T-helper 2 cell treated with Interferon-gamma antibody and Interleukin-4, amounts not matched to agents 100 ng/mL and 5 ng/mL, for 36 hours (primary cell): ENCODE data around the gene ST6GAL1. TPM values are rescaled to one million over a fixed set of nuclear protein-coding genes. Genes with fewer than 3 reads are reported as not detected.
"Not testable (repeated sequence)": the region's sequence is repeated elsewhere in the genome, so short reads cannot be mapped to it uniquely, and the experiment has no call there.

Experiments
- intact Hi-C: fragments of 100-400 bp; cut with micrococcal nuclease; formaldehyde crosslinking; loops from one replicate; pipeline ENCODE4 v1.15.1; 2023
- total RNA-seq: library from RNA; stranded (reverse); gene quantifications from 2 replicates; pipeline ENCODE4 v1.2.3, GENCODE V29; 2022

ST6GAL1 gene, protein sequence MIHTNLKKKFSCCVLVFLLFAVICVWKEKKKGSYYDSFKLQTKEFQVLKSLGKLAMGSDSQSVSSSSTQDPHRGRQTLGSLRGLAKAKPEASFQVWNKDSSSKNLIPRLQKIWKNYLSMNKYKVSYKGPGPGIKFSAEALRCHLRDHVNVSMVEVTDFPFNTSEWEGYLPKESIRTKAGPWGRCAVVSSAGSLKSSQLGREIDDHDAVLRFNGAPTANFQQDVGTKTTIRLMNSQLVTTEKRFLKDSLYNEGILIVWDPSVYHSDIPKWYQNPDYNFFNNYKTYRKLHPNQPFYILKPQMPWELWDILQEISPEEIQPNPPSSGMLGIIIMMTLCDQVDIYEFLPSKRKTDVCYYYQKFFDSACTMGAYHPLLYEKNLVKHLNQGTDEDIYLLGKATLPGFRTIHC
- total RNA-seq = 113 and 117 TPM in 2 replicates

DNA sequence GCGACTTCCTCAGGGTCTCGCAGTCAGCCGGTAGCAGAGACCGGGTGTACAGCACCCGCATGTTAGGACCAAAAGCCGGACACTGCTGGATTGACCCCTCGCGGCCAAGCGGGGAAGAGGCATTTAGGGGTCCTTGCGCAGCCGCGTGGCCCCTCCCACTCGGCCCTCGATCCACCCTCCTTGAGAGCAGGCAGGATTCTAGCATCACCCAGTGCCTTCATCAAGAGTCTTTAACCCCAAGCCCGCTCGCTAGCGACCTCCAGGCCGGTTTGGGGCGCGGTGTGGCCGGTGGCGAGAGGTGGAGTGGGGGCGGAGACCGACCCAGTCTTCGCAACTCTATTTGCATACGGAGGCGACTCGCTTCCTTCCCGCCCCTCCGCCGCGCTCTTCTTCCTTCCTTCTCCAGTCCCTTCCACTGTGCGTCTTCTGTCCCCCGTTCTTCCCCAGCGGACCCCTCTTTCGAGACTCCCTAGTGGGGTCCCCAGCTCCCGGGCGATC, at the start of gene ST6GAL1:
Gene ST6GAL1, plus strand, starts transcription at position 384 of the 498 bp plus-strand sequence. CDS start 112,178 bp downstream, outside the sequence.
- intact Hi-C loops = loop anchor here (1.0 to 5.0 kb wide), 8 partner anchors 23 to 209 kb away; partner anchors contain the start of gene RPL39L

DNA sequence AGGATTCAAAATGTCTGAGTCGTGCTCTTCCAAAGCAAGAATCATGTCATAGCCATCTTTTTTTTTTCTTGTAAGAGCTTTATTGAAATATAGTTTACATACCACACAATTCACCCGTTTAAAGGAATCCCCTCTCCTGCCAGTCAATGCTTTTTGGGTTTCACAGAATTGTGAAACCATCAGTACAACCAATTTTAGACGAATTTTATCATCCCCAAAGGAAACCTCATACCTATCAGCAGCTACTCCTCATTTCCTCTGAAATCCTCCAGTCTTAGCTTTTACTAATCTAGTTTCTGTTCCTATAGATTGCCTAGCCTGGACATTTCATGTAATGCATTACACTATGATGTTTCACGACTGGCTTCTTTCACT, 48.2 kb upstream of the ST6GAL1 start:
- intact Hi-C loops = loop anchor here (2.0 to 5.0 kb wide), 7 partner anchors 27 to 159 kb away; no protein-coding TSS in a partner anchor

DNA sequence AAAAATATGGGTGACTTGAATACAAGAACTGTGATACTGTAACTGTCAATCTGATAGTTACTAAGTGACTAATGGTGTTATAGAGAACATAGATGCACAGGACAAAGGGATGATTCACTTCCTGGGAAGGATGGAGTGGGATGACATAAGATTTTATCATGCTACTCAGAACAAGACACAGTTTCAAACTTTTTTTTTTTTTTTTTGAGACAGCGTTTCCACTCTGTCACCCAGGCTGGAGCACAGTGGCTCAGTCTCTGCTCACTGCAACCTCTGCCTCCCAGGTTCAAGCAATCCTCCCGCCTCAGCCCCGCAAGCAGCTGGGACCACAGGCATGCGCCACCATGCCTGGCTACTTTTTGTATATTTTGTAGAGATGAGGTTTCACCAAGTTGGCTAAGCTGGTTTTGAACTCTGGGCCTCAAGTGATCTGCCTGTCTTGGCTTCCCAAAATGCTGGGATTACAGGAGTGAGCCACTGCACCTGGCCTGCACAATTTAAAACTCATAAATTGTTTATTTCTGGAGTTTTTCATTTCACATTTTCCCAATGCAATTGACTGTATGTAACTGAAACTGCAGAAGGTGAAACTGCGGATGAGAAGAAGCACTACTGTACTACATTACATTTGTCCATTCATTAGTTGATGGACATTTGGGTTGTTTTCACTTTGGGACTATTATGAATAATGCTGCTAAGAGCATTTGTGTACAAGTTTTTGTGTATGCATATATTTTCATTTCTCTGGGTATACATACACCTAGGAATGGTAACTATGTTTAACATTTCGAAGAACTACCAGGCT, 47.2 kb upstream of the ST6GAL1 start:
- intact Hi-C loops = loop anchor here (1.0 to 5.0 kb wide), 8 partner anchors 26 to 158 kb away; no protein-coding TSS in a partner anchor

DNA sequence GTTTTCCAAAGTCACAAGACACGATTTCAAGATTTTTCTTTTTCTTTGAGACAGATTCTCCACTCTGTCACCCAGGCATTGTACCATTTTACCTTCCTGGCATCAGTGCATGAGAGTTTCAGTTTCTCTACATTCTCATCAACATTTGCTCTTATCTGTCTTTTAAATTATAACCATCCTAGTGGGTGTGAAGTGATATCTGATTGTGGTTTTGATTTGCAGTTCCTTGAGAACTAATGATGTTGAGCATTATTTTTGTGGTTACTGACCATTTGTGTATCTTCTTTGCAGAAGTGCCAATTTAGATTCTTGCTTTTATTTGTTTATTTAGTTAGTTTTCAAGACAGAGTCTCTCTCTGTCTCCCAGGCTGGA, 46.7 kb upstream of the ST6GAL1 start:
- intact Hi-C loops = loop anchor here (1.0 to 5.0 kb wide), 8 partner anchors 25 to 157 kb away; no protein-coding TSS in a partner anchor

DNA sequence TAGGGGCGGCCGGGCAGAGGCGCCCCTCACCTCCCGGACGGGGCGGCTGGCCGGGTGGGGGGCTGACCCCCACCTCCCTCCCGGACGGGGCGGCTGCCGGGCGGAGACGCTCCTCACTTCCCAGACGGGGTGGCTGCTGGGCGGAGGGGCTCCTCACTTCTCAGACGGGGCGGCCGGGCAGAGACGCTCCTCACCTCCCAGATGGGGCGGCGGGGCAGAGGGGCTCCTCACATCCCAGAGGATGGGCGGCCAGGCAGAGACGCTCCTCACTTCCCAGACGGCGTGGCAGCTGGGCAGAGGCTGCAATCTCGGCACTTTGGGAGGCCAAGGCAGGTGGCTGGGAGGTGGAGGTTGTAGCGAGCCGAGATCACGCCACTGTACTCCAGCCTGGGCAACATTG, 45.5 kb upstream of the ST6GAL1 start:
- intact Hi-C loops = loop anchor here (5.0 kb wide), 3 partner anchors 67 to 142 kb away; no protein-coding TSS in a partner anchor

DNA sequence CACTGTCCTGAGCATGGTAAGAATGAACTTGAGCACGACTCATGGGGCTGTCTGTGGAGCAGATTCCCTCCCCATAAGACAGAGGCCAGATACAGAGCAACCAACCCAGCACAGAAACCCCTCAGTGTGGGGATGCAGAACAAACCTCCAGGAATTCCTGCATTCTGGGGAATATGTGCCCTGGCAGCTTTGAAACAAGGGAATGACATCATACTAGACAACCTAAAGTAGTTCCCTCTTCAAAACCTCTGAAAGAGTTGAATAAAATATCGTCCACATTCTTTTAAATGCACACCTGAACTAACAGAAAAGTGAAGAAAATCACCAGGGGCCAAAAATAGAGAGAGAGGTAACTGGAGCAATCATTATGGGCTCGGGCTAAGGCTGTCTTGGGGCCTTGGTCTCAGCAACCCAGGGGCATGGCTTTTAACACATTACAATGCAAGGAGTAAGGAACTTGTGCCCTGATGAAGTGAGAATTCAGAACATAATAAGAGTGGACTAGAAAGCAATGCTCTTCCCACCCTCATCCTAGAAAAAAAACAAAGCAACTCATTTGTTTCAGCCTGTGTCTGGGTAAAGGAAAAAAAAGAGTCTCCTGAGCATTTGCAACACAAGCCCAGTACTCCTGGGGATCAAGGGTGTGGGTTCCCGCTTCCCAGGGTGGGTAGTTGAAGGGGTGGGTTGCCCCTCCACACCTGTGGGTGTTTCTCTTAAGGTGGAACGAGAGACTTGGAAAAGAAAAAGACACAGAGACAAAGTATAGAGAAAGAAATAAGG, 43.9 kb upstream of the ST6GAL1 start:
- intact Hi-C loops = no loop called here

DNA sequence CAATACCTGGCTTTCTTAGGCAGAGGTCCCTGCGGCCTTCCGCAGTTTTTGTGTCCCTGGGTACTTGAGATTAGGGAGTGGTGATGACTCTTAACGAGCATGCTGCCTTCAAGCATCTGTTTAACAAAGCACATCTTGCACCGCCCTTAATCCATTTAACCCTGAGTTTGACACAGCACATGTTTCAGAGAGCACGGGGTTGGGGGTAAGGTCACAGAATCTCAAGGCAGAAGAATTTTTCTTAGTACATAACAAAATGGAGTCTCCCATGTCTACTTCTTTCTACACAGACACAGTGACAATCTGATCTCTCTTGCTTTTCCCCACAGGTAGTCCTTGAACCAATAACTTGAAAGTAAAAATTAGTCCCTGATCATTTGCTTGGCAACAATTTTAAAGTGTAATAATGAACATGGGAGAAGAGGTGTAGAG, 42.8 kb upstream of the ST6GAL1 start:
- intact Hi-C loops = not testable (repeated sequence)

DNA sequence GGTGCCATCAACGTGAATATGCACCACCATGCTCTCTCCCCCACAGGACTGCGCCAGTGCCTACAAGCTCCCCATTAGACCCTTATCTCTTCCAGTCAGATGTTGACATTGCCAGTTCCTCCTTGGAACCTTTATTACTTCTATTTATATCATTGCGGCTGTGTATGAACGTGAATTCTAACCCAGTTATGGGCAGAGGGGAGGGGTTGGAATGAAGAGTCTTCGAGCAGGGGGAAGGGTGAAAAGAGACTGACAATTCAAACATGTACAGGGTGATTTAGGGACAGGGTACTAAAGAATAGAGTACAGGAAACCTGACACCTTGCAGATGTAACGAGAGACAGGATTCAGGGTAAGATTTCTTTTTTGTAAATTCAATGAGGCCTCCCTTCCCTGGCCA, 41.8 kb upstream of the ST6GAL1 start:
- intact Hi-C loops = no loop called here

DNA sequence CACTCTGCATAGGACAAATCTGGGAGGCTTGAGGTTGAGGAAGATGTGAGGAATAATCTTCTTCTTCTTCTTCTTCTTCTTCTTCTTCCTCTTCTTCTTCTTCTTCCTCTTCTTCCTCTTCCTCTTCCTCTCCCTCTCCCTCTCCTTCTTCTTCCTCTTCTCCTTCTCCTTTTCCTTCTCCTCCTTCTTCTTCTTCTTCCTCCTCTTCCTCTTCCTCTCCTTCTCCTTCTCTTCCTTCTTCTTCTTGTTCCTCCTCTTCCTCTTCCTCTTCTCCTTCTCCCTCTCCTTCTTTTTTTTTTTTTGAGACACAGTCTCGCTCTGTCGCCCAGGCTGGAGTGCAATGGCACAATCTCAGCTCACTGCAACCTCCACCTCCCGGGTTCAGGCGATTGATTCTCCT, 40.6 kb upstream of the ST6GAL1 start:
- intact Hi-C loops = not testable (repeated sequence)

DNA sequence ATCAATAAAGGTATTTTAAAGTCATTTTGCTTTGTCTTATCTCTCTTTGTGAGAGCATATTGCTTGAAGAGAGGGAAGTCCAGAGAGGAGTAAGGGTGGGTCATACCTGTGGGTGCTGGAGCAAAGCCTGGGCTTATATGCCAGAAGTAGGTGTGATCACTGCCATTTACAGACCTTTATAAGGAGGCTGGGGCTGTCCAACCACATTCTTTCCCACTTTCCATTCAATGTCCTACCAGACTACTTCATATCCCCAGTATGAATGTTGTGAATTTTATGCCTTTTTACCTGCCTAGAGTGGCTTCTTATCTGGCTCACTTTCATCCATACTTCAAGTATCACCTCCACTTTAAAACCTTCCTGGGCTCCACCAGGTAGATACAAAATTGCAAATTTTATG, 39.4 kb upstream of the ST6GAL1 start:
- intact Hi-C loops = no loop called here

DNA sequence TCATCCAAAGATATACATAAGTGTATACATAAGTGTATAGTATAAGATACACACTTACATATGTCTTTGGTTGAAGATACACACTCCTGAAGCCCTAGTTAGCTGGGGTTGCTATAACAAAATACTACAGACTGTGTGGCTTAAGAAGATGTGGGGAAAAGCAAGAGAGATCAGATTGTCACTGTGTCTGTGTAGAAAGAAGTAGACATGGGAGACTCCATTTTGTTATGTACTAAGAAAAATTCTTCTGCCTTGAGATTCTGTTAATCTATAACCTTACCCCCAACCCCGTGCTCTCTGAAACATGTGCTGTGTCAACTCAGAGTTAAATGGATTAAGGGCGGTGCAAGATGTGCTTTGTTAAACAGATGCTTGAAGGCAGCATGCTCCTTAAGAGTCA, 37.3 kb upstream of the ST6GAL1 start:
- intact Hi-C loops = not testable (repeated sequence)

DNA sequence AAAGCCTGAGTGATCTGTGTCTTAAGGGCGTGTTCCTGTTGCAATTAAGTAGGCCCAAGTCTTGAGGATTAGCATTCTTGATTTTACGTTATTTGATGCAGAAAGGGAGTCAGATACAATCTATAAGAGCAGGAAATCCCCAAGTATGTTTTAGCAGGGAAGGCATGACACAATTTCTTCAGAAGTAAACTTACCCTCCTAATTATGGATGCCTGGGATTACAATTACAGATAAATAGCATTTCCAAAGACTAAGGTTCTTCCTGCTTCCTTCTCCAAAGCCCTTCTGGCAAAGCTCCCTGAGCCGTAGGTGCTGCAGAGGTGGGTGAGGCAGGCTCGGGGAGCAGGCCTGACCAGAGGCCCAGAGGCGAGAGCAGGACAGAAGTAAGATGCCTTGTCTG, 34.9 kb upstream of the ST6GAL1 start:
- intact Hi-C loops = no loop called here

DNA sequence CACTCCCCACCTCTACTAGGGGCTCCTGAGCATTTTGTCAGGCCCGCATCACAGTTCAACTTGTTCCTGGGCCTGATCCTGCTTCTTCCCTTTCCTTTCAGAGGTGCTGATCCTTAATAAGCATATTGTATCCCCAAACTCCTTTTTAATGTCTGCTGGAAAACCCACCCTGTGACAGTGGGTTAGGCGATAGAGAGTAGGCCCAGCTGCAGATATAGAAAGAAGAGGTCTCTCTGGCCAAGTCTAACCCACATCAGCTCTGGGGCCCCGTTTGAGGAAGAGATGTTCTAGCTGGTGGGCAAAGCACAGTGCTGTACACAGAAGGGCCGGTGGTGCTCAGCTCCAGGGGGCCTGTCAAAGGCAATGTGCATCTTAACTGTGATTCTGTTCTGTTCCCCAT, 34.3 kb upstream of the ST6GAL1 start:
- intact Hi-C loops = no loop called here

DNA sequence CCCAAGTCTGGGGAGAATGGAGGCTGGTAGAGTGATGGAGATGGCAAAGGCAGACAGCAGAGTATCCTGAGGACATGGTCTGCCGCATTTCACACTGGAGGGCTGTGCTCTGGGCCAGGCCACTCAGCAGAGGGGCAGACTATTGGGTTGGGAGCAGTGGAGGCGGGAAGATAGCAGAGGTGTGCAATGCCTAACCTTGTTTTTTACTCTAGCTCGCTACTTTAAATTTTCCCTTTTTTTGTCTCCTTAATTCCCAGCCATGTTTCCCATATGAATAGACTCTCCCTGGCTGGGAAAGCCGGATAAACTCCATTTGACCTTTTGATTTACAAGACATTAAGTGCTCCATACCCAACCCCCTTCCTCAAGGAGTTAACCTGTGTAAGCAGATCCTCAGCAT, 33.5 kb upstream of the ST6GAL1 start:
- intact Hi-C loops = no loop called here

DNA sequence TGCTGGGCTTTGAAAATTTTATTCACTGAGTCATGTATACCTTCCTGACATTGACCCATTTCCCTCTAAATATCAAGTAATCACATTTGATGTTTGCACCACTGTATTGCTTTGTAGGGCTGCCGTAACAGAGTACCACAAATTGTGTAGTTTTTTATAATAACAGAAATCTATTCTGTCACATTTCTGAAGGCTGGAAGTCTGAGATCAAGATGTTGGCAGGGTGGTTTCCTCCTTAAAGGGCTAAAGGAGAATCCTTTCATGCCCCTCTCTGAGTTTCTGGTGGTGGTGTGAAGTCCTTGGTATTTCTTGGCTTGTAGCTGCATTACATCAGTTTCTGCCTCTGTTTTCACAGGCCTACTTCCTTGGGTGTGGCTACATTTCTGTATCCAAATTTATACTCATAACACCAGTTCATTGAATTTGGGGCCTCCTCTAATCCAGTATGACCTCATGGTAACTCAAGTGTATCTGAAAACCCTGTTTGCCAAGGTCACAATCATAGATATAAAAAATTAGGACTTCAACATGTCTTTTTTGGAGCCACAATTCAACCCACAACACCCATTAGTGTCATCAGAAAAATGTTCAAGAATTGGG, 29.1 kb upstream of the ST6GAL1 start:
- intact Hi-C loops = loop anchor here (2.0 kb wide), 1 partner anchor 30 kb away; the partner anchor contains the start of gene ST6GAL1

DNA sequence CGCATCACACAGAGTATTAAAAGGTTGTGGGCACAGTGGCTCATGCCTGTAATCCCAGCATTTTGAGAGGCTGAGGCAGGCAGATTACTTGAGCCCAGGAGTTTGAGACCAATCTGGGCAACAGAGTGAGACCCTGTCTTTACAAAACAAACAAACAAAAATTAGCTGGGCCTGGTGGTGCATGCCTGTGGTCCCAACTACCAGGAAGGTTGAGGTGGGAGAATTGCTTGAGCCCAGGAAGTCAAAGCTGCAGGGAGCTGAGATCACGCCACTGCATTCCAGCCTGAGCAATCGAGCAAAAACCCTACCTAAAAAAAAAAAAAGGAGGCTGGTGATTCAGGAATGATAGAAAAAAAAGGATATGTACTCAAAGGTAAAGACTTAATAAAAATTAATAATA, 28.2 kb upstream of the ST6GAL1 start:
- intact Hi-C loops = no loop called here

DNA sequence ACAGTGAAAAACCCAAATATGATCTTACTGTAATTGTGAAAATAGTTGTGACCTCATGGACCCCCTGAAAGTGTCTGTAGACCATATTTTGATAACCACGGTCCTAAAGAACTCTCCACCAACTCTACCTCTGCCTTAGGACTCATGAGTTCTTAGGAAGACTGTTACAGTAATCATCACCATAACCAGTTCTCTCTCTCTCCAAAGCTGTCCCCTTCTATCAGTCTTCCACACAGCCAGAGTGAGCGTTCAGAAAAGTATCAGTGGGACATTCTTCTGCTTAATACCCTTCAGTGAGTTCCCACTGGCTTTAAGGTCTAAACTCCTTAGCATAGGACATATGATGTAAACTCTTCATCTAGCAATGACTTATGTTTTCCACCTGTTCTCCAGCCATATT, 27.6 kb upstream of the ST6GAL1 start:
- intact Hi-C loops = no loop called here

DNA sequence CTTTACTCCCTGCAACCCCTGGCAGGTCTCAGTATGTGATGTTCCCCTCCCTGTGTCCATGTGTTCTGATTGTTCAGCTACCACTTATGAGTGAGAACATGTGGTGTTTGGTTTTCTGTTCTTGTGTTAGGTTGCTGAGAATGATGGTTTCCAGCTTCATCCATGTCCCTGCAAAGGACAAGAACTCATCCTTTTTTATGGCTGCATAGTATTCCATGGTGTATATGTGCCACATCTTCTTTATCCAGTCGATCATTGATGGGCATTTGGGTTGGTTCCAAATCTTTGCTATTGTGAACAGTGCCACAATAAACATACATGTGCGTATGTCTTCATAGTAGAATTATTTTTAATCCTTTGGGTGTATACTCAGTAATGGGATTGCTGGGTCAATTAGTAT, 26.6 kb upstream of the ST6GAL1 start:
- intact Hi-C loops = not testable (repeated sequence)

DNA sequence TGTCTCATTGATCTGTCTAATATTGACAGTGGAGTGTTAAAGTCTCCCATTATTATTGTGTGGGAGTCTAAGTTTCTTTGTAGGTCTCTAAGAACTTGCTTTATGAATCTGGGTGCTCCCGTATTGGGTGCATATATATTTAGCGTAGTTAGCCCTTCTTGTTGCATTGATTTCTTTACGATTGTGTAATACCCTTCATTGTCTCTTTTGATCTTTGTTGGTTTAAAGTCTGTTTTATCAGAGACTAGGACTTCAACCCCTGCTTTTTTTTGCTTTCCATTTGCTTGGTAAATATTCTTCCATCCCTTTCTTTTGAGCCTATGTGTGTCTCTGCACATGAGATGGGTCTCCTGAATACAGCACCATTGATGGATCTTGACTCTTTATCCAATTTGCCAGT, 23.3 kb upstream of the ST6GAL1 start:
- intact Hi-C loops = loop anchor here (5.0 kb wide), 1 partner anchor 35 kb away; no protein-coding TSS in a partner anchor

DNA sequence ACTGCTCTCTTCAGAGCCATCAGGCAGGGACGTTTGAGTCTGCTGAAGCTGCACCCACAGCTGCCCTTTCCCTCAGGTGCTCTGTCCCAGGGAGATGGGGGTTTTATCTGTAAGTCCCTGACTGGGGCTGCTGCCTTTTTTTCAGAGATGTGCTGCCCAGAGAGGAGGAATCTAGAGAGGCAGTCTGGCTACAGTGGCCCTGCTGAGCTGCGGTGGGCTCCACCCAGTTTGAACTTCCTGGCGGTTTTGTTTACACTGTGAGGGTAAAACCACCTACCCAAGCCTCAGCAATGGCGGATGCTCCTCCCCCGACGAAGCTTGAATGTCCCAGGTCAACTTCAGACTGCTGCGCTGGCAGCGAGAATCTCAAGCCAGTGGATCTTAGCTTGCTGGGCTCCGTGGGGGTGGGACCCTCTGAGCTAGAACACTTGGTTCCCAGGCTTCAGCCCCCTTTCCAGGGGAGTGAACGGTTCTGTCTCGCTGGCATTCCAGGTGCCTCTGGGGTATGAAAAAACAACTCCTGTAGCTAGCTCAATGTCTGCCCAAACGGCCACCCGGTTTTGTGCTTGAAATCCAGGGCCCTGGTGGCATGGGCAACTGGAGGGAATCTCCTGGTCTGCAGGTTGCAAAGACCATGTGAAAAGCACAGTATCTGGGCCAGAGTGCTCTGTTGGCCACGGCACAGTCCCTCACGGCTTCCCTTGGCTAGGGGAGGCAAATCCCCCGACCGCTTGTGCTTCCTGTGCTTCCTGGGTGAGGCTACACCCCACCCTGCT, 21.1 kb upstream of the ST6GAL1 start:
- intact Hi-C loops = loop anchor here (1.0 to 5.0 kb wide), 4 partner anchors 22 to 97 kb away; no protein-coding TSS in a partner anchor
